Thoracic aorta (tissue), 2 donors: Measurements from ENCODE around the gene GALNT12. TPM values are rescaled to one million over a fixed set of nuclear protein-coding genes. Genes with fewer than 3 reads are reported as not detected.

Source experiments
- ATAC-seq: fragments of 150-250 bp; one replicate; pipeline ENCODE4 v1.8.0; 2017; ENCODE audit warnings: low read depth; ENCODE audit not compliant: insufficient number of reproducible peaks, low FRiP score
- DNase-seq: peaks from one replicate; pipeline ENCODE4 v3.0.0-alpha.2; 2020; ENCODE audit warnings: low spot score
- H3K27ac ChIP-seq, 2 donors: fragments of 200-600 bp; sonication (generic); 1 replicate in 1 of 2; 2 replicates in 1 of 2; pipeline ENCODE4 v1.5.1; 2016; ENCODE audit warnings: mild to moderate bottlenecking in 2 of 2, moderate library complexity in 2 of 2
- H3K27me3 ChIP-seq: fragments of 200-600 bp; sonication (generic); replicated peaks from 2 replicates; pipeline ENCODE4 v1.6.0; 2016; ENCODE audit warnings: mild to moderate bottlenecking; ENCODE audit not compliant: insufficient read depth
- H3K36me3 ChIP-seq: fragments of 200-600 bp; sonication (generic); one replicate; pipeline ENCODE4 v1.5.1; 2016
- H3K4me1 ChIP-seq, 2 donors: fragments of 200-600 bp; sonication (generic); 1 replicate in 1 of 2; 2 replicates in 1 of 2; pipeline versions ENCODE4 v1.5.1 to v1.6.0; 2016; ENCODE audit warnings: low read depth in 2 of 2, mild to moderate bottlenecking in 1 of 2; ENCODE audit not compliant: control insufficient read depth in 1 of 2
- H3K4me3 ChIP-seq: fragments of 200-600 bp; sonication (generic); 2 replicates; pipeline ENCODE4 v1.5.1; 2016; ENCODE audit warnings: mild to moderate bottlenecking
- H3K9me3 ChIP-seq: fragments of 200-600 bp; sonication (generic); 2 replicates; pipeline ENCODE4 v1.5.1; 2016
- total RNA-seq, 2 donors: library from RNA; depleted of rRNA; stranded (reverse); fragments of >200 nt; gene quantifications; one replicate each; pipeline versions ENCODE4 v1.1.0 to v1.2.3, GENCODE V29; 2016
- TF ChIP-seq, protein P1 (sequence below): fragments of 200-600 bp; sonication (generic); IDR thresholded peaks from one replicate; pipeline ENCODE4 v1.5.1; 2019; ENCODE audit warnings: antibody characterized with exemption

GALNT12 gene
- total RNA-seq, 2 donors from 2014 or later: 6.8 to 30.1 TPM

DNA sequence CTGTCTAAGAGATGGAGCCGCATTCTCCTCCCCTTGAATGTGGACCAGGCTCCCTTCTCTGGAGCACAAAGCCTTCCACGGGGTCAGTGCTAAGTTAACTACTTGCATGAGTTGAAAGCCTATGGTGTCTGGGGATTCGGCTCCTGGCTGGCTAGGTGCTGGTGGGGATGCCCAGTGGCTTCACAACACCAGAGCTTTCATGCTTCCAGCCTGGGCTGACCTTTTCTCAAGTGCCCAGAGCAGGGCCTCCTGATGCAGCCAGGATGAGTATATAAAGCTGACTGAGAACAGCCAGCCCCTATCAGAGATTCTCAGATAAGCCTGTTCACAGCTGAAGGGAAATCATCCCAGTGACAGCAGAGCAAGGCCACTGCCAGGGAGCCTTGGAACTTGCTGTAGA, 11.8 kb downstream of the GALNT12 start:
- Histone ChIP-seq H3K4me3 (no peak overlapping the region), H3K27ac (no peak overlapping the region)
- no peak for ATAC-seq

DNA sequence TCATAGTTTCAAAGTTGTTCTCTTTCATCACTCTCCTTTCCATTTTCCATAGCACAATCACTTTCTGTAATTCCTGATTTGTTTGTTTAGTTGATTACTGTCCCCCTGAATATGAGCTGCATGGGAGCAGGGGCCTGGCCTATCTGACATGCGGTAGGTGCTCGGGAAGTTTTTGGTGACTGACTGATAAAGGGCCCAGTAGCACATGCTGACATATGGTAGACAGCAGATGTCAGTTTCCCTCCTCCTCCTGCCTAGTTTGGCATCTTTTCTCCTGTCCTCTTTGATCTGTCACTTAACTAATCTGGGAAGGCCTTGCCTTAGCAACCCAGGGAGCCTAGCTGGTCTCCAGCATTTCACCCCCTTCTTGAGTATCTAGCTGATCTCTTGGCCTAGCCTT, 14.4 kb downstream of the GALNT12 start:
- Histone ChIP-seq H3K27ac (no peak overlapping the region), H3K9me3 (no peaks in the 10 kb centered on the region), H3K36me3 (no peaks in the 10 kb centered on the region), H3K27me3 (no peaks in the 10 kb centered on the region), H3K4me3 (no peak overlapping the region), H3K4me1 (no peaks in the 10 kb centered on the region)
- ATAC-seq (no peak), DNase-seq (no peak)
- TF ChIP-seq, protein P1, sequence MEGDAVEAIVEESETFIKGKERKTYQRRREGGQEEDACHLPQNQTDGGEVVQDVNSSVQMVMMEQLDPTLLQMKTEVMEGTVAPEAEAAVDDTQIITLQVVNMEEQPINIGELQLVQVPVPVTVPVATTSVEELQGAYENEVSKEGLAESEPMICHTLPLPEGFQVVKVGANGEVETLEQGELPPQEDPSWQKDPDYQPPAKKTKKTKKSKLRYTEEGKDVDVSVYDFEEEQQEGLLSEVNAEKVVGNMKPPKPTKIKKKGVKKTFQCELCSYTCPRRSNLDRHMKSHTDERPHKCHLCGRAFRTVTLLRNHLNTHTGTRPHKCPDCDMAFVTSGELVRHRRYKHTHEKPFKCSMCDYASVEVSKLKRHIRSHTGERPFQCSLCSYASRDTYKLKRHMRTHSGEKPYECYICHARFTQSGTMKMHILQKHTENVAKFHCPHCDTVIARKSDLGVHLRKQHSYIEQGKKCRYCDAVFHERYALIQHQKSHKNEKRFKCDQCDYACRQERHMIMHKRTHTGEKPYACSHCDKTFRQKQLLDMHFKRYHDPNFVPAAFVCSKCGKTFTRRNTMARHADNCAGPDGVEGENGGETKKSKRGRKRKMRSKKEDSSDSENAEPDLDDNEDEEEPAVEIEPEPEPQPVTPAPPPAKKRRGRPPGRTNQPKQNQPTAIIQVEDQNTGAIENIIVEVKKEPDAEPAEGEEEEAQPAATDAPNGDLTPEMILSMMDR: no peak

More for the DNA sequence above, 11.8 kb downstream of the GALNT12 start:
- TF ChIP-seq, protein P1: no peak
- Histone ChIP-seq H3K4me1 (no peaks in the 10 kb centered on the region), H3K27me3 (no peaks in the 10 kb centered on the region), H3K36me3 (no peaks in the 10 kb centered on the region), H3K9me3 (no peaks in the 10 kb centered on the region)
- no peak for DNase-seq

DNA sequence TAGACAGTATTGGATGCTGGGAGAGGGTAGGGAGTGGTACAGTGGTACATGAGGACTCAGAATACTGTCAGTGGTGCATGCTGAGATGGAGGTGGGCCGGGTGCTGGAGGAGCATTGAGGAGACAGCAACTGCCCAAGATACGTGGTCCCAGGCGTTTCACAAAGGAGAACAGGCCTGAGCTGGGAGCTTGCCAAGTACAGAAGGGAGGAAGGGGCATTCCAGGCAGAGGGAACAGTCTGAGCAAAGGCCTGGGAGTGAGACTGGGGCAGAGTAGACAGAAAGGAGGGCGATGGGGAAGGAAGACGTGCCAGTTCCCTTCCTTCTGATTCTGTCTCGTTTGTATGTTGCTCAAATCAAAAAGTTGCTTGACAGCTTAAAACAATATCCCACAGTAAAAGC, 15.2 kb downstream of the GALNT12 start:
- Histone ChIP-seq H3K9me3 (no peaks in the 10 kb centered on the region), H3K4me3 (no peak overlapping the region), H3K27ac (no peak overlapping the region), H3K27me3 (no peaks in the 10 kb centered on the region), H3K4me1 (no peaks in the 10 kb centered on the region), H3K36me3 (no peaks in the 10 kb centered on the region)
- DNase-seq: no peak
- ATAC-seq: no peak
- TF ChIP-seq, protein P1: no peak

DNA sequence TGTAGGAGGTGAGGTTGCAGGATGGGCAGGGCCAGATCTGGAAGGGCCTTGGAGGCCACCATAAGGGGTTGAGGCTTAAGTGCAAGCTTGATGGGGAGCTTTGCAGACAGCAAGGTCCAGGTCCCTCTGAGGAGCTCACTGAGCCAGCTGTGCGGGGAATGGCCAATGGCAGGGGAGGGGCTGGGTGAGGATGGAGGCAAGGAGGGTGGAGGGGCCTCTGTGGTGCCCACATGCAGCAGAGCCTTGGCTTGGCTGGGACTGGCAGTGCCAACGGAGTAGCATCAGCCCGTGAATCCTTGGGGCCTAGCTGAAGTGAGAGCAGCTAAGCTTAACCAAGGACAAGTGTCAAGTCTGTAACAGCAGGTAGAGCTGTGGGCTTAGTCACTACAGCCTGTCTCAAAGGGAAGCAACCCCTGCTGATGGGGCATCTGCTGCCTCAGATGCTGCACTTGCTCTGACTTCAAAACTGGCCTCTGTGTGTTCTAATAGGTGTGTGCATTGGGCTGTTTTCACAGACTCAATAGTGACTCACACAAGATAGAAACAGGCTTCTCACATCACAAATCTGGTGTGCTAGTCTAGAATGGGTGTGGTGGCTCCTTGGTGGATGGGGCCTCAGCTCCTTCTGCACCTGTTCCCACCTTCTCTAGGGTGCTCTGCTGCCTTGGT, 16.3 kb downstream of the GALNT12 start:
- H3K27ac ChIP-seq: no peak overlapping the region
- DNase-seq: no peak
- no peak for ATAC-seq
- H3K4me3 ChIP-seq: no peak overlapping the region
- no peaks in the 10 kb centered on the region for H3K27me3 ChIP-seq
- TF ChIP-seq, protein P1: no peak
- no peaks in the 10 kb centered on the region for H3K4me1 ChIP-seq
- no peaks in the 10 kb centered on the region for H3K9me3 ChIP-seq
- no peaks in the 10 kb centered on the region for H3K36me3 ChIP-seq

- Histone ChIP-seq H3K9me3 (no peaks in the 10 kb centered on the region), H3K4me3 (no peak overlapping the region), H3K36me3 (no peaks in the 10 kb centered on the region), H3K27ac (no peak overlapping the region), H3K4me1 (no peaks in the 10 kb centered on the region), H3K27me3 (no peaks in the 10 kb centered on the region)
- DNase-seq (no peak), ATAC-seq (no peak)
- TF ChIP-seq, protein P1: no peak
Measured at GRCh38 chr9:98825414-98825813, 17.9 kb downstream of the GALNT12 start.
